T-helper 9 cell (primary cell): ENCODE measurements around the gene PTPRZ1.

ENCODE experiments used
- DNase-seq: peaks from one replicate; pipeline ENCODE4 v3.0.0-alpha.2; 2020

The PTPRZ1 gene

GRCh38 chr7:121960678-121961077 lies 87.7 kb downstream of the PTPRZ1 start:
- no peak for DNase-seq

DNA sequence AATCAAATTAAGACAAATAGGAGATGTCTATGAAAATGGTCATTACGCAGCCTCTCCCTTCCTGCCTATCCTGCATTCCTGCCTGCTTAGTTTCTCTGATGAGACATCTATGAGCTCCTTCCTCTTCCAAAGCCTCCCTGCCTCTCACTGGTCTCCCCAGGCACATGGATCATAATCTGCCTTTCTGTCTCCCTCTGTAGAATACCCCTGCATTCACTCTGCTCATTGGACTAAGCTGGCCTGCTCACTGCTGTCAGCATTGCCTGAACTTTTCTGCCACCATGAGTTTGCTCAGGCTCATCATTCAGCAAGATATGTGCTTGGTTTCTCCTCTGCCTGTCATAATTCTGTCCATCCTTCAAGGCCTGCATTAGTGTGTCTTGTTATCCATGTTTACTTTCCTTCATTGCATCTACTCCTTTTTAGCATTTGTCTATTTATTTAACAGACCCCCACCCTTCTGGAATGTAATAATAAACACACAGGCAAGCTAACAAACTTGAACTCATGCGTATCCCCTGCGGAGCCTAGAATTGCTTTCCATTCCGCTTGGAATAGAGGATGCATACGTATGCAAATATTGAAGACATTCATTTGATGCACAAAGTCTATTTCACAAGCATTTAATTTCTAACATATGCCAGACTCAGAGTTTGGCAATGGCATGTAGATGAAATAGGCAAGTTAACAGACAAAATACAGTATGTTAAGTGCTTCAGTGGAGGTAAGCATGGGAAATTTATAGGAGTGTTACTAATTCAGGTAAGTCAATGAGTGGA lies 88.3 kb downstream of the PTPRZ1 start:
- no peak for DNase-seq

DNA sequence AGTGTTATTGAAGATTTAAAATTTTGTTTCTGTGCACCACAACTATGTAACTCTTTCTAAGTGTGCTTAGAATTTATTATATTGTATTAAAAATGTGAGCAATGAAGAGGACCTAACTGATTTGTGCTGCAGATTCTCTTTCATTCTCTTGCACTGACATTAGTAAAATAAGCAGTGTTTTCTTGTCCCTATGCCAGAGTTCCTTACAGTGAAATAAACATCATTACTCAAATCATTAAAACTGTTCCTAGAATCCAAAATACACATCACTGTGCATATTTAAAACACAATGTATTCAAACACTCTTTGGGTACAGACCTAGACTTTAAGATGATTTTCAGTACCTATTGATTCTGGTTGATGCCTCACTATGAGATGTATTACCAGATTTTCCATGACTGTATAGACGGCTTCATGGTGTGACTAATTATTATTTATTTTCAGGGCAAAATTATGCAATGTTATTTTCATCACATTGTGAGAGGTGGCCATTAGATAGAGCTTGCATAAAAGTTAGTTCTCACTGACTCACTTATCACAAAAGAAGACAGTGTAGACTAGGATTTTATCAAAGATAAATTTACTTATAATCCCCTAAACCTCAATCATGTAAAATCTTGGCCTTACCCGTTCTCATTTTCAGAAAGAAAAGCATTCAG lies 93.4 kb downstream of the PTPRZ1 start:
- DNase-seq: no peak

DNA sequence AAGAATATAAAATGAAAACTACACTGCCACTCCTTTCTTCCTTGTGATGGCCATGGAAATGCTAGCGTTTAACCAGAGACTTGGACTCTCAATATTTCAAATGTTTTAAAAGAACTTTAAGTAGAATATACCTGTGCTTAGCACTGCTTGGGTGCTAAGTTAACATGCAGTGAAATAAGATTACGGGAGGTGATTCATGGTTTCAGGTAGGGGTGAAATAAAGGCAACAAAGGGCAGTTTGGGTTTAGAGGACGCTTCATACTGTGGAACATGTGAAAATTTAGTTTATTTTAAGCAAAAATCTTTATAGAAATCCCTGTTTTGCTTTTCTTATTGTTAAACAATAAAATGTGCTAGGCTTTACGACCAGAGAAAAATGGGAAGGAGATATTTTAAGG lies 94.0 kb downstream of the PTPRZ1 start:
- no peak for DNase-seq

- DNase-seq: no peak
Observed at GRCh38 chr7:121985476-121986030, 112.6 kb downstream of the PTPRZ1 start.

DNA sequence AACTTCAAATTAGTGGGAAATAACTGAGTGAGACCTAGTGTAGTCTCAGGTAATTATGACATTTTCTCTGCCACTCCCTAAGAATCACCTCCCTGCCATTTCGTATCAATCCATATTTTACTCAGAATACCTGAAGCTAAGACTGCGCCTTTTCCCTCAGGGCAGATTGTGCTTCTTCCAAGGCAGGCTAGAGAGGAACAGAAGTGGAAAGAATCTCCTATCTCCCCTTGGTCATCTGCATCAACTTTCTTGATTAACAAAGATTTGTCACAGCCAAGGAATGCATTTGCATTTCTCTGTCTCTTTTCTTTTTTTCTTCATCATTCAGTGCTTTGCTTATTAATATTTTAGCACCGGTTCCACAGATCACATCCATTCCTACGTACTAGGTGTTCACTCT lies 119.1 kb downstream of the PTPRZ1 start:
- no peak for DNase-seq

GRCh38 chr7:121994625-121995410 lies 121.9 kb downstream of the PTPRZ1 start:
- no peak for DNase-seq

GRCh38 chr7:122006687-122007086 lies 133.7 kb downstream of the PTPRZ1 start:
- no peak for DNase-seq

GRCh38 chr7:122010116-122010515 lies 137.2 kb downstream of the PTPRZ1 start:
- no peak for DNase-seq

DNA sequence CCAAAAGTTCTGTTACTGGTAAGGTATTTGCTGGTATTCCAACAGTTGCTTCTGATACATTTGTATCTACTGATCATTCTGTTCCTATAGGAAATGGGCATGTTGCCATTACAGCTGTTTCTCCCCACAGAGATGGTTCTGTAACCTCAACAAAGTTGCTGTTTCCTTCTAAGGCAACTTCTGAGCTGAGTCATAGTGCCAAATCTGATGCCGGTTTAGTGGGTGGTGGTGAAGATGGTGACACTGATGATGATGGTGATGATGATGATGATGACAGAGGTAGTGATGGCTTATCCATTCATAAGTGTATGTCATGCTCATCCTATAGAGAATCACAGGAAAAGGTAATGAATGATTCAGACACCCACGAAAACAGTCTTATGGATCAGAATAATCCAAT lies 140.1 kb downstream of the PTPRZ1 start:
- DNase-seq: no peak

GRCh38 chr7:122013630-122014029 lies 140.7 kb downstream of the PTPRZ1 start:
- DNase-seq: no peak

GRCh38 chr7:122014697-122015096 lies 141.7 kb downstream of the PTPRZ1 start:
- no peak for DNase-seq

GRCh38 chr7:122018032-122018431 lies 145.1 kb downstream of the PTPRZ1 start:
- DNase-seq: no peak

GRCh38 chr7:122027058-122027457 lies 154.1 kb downstream of the PTPRZ1 start:
- DNase-seq: no peak

- DNase-seq: no peak
Observed at GRCh38 chr7:122033641-122034040, 160.7 kb downstream of the PTPRZ1 start.

DNA sequence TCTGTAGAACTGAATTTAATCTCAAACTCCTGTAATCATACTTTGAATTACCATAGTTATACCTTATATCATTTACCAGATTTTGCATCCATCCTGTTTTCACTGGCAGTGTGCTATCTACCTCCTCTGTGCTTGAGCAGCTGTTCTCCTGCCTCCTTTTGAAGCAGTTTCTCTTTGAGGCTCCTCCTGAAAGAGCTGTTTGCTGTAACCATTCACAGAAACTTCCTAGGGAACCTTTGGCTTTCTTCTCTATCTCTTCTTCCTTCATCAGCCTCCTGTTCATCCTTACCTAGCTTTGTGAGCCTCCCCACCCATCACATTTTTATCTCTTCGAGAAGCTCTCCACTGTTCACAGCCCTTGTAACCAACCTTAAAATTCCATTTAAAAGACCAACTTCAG lies 162.9 kb downstream of the PTPRZ1 start:
- DNase-seq: no peak

GRCh38 chr7:122038134-122038533 lies 165.2 kb downstream of the PTPRZ1 start:
- DNase-seq: no peak

DNA sequence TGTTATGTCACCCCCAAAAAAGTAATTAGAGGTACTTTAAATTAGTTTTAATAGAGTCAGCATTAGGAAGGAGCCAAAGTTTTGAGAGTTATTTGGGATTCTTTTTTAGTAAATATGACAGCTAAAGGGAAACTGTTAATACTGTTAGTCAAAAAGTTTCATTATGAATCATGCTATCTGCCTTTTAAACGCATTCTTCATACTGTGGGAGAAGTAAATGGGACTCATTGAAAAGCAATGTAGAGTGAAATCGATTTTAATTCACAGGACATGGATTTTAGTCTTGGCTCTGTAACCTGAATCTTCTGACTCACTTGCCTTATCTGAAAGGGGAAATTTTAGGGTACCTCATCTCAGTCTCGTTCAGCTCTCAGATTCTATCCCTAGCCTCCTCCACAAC lies 165.9 kb downstream of the PTPRZ1 start:
- no peak for DNase-seq

GRCh38 chr7:122040147-122040546 lies 167.2 kb downstream of the PTPRZ1 start:
- no peak for DNase-seq

DNA sequence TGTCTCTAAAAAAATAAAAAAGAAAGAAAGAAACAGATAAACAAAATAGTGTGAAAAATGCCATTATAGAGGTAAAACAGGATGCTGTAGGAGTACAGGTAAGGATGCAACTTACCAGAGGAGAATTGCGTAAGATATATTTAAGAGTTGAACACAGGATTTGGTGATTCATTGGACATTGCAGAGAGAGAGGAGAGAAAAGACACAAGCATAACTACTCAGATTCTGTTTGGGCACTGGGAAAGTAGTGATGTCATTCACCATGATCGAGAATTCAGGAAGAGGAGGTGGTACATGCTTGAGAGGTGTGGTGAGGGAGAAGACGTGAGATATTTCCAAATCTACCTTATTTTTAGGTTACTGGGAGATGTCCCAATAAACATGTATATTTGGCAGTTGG lies 173.4 kb downstream of the PTPRZ1 start:
- DNase-seq: no peak

DNA sequence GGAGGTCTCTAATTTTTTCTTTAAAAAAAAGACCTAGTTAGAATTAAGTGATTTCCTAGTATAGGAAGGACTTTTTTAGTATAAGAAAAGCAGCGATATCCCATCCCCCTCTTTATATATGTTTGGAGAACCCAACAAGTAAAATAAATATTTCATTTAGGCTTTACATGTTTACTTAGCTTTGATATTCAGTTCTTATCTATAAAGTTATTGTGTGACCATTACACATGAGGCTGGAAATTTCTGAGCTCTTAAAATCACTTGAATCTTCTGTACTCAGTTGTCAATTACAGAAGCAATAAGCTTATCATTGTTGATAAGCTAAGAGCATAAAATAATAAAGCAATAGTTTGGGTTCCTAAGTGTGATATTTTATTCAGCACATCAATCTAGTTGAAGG lies 181.4 kb downstream of the PTPRZ1 start:
- no peak for DNase-seq

GRCh38 chr7:122055073-122055472 lies 182.1 kb downstream of the PTPRZ1 start:
- DNase-seq: no peak

GRCh38 chr7:122056977-122057376 lies 184.0 kb downstream of the PTPRZ1 start:
- DNase-seq: no peak
